ENCODE data around the gene CYSRT1.
"Not testable (repeated sequence)": the region's sequence is repeated elsewhere in the genome, so short reads cannot be mapped to it uniquely, and the experiment has no call there.

CYSRT1 gene

DNA sequence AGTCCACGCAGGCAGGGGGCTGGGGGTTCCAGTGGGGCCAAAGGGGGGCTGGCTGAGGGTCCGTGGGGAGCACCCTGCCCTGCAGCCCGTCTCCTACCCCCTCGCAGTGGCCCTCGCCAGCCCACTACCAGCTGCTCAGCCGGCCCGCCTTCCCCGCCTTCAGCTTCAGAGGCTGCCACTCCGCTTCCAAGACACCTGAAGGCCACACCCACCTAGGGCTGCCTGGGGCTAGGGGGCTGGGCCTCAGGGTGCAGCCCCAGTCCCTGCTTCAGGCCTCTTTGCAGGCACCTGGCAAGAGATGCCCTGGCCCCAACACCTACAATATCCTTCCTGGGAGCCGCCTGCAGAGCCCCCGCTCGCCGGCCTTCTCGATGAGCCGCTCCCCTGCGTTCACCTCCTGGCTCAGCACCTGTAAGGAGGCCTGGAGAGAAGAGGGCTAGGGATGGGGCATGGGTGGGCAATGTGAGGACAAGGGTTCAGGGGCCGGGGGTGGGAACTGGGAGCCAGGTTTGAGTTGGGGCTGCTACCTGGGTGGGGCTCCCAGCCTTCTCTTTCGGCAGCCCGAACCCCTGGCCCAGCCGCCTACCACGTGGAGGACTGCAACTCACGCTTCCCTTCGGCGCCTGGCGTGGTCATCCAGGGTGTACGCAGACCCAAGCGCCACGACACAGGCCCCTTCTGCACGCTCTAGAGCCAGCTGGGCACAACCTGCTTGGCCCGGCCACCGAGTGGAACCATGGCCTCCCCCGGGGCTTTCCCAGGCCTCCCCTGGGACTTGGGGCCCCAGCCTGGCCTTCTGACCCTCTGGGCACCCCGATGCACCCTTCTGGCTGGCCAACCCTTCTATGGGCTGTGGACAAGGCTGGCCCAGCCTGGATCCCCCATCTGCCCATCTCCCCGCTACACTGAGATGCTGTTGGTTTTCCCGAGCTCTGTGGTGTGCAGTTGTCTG lies 27.9 kb downstream of the CYSRT1 start:
- no peak for DNase-seq (ENCODE audit: low spot score)

DNA sequence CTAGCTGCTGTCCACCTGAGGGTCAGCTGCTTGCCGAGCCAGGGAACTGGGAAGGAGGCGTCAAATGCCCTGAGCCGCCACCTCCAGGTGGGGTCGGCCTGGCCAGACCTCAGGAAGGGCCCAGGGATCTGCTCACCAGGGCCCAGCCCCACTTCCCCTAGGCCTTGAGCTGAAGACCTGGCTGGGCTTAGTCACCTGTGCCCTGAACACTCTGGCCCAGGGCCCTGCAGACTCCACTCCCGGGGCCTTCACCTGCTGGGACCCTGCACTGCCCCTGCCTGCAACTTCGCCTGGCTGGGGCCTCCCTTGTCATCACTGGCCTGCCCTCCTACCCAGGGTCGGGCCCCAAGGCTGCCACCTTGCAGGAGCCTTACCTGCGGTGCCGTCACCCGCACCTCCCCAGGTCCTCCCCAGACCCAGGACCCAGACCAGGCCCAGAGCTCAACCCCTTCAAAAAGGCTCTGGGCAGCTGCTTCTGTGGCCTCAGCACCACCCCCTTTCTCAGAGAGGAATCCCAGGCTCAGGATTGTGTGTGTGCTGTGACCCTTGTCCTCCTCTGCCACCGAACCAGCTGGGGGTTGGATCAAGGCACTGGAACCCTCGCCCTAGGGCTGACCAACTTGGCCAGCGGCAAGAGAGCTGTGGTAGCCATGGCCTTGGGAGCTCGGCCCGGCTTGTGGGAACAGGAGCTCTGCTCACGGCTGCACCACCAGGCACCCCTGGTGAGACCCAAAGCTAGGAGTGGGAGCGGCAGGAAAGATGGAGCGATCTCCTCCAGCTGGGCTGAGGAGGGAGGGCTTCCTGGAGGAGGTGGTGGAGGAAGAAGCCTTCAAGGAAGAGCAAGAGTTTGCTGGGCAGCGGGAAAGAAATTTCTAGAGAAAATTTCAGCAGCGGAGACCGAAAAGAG lies 29.0 kb downstream of the CYSRT1 start:
- DNase-seq (ENCODE audit: low spot score) = no peak

DNA sequence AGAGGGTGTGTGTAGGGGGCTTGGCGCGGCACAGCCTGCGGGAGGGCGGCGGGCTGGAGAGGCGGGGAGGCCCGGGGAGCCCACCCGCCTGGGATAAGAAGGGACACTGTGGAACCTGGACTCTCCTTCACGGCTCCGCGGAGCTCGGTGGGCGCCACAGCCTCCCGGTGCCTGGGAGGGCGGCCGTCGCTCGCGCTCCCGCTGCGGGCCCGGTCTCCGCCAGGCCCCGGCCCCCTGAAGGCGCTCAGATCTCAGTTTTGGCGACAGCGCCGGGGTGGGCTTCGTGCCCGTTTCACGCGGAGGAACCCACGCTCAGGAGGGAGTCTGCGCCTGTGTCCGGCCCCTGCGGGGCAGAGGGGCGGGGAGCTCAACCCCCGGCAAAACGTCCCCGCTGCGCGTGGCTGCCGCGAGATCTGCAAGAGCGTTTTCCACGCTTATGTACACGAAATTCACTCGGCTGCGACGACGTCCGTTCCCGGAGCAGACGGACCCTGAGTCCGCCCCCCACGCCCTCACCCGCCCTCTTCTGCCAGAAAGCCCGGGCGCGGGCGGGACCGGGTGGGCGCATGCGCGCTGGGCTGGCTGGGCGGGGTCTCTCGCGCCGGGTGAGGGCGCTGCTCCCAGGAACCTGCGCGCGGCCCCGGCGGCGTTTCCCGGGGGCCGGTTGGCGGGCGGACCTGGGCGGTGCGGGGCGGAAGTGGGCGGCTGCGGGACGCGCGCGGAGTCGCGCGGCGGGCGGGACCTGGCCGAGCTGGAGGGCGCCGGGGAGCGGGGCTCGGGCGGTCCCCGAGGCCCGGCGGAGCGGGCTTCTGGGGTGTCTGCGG lies 29.9 kb downstream of the CYSRT1 start, which contains the start of gene NELFB:
TSS of gene NELFB (plus strand) at position 704 of the 824 bp plus-strand sequence.
- DNase-seq (ENCODE audit: low spot score) = peak; percentile 91

DNA sequence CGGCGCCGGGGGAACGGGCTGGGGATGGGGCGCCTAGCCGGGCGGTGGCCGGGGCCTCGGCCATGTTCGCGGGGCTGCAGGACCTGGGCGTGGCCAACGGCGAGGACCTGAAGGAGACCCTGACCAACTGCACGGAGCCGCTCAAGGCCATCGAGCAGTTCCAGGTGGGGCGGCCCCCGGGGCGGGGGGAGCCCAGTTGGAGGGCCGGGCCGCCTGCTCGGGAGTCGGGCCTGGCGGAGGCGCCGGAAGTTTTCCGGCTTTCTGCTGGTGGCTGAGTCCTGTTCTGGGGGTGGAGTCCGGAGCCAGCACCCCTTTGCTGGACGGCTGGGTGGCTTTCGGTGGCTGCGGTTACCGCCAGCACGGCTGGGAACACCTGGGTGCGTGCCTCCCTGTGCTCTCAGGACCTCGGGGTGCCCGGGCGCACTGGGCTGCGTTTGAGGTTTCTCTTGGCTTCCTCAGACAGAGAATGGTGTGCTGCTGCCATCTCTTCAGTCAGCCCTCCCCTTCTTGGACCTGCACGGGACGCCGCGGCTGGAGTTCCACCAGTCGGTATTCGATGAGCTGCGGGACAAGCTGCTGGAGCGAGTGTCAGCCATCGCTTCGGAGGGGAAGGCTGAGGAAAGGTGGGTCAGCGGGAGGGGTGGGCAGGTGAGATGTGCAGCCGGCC lies 30.6 kb downstream of the CYSRT1 start:
- no peak for DNase-seq (ENCODE audit: low spot score)

DNA sequence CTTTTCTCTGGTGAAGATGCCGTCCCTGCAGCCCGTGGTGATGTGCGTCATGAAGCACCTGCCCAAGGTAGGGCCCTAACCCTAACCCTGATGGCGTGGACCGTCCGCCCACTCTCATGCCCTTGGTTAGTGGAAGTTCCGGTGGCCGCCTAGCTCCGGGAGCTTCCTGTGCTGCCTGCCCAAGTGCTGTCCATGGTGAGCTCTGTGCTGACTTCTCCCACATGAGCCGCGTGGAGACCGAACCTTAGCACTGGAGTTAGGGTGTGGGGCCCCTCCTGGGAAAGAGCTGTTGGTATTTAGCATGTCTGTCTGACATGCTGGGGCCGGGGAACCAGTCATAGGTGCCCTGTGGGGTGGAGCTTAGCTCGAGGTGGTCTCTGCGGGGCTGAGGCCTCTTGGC lies 31.4 kb downstream of the CYSRT1 start:
- no peak for DNase-seq (ENCODE audit: low spot score)

DNA sequence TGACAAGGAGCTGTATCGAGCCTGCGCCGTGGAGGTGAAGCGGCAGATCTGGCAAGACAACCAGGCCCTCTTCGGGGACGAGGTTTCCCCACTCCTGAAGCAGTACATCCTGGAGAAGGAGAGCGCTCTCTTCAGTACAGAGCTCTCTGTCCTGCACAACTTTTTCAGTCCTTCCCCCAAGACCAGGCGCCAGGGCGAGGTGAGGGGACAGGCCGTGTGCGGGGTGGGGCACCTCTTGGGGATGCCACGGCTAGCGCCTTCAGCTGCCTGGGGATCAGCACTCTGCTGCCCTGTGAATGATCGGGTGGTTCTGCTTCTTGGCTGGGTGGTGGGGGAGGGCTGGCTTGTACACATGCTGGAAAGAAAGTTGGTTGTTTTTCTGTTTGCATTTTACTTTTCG lies 31.9 kb downstream of the CYSRT1 start:
- no peak for DNase-seq (ENCODE audit: low spot score)

- DNase-seq (ENCODE audit: low spot score) = not testable (repeated sequence)
Observed at GRCh38 chr9:137262173-137262908, 37.4 kb downstream of the CYSRT1 start.

DNA sequence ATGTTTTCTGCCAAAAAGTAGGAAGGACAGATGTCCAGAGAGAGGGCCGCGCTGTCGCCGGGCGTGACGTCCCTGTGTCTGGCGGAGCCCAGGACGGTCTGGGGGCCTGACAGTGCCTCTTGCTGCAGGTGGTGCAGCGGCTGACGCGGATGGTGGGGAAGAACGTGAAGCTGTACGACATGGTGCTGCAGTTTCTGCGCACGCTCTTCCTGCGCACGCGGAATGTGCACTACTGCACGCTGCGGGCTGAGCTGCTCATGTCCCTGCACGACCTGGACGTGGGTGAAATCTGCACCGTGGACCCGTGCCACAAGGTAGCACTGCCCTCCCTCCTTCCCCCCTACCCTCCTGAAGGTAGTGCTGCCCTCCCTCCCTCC lies 37.9 kb downstream of the CYSRT1 start:
- no peak for DNase-seq (ENCODE audit: low spot score)

DNA sequence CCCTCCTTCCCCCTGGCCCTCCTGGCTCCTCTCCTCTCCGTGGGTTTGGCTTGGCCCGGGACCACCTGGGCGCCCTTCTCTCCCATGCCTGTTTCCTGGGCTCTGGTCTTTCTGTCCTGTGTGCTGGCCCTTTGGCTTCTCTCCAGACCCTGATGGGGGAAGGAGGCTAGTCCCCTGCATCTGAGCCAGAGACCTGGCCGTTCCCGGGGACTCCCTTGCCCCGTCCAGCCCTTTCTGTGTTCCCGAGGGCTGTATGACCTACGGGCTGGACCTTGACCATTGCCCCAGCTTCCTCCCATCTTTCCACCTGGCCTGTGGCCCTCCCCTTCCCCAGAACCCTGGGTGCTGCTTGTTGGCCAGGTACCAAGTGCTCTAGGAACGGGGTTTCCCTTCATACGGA lies 38.5 kb downstream of the CYSRT1 start:
- DNase-seq (ENCODE audit: low spot score) = no peak

DNA sequence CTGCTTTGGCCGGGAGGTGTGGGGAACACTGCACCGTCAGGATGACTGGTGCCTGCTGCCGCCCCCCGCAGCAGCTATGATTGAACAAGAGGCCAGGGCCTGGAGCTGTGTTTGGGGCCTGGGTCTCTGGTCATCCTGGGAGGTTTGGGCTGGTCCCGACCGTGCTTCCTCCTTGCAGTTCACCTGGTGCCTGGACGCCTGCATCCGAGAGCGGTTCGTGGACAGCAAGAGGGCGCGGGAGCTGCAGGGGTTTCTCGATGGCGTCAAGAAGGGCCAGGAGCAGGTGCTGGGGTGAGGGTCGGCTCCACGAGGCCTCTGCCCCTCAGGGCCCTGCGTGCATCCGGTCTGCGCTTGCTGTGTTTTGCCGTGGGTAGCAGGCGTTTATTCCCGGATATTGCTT lies 39.1 kb downstream of the CYSRT1 start:
- no peak for DNase-seq (ENCODE audit: low spot score)

DNA sequence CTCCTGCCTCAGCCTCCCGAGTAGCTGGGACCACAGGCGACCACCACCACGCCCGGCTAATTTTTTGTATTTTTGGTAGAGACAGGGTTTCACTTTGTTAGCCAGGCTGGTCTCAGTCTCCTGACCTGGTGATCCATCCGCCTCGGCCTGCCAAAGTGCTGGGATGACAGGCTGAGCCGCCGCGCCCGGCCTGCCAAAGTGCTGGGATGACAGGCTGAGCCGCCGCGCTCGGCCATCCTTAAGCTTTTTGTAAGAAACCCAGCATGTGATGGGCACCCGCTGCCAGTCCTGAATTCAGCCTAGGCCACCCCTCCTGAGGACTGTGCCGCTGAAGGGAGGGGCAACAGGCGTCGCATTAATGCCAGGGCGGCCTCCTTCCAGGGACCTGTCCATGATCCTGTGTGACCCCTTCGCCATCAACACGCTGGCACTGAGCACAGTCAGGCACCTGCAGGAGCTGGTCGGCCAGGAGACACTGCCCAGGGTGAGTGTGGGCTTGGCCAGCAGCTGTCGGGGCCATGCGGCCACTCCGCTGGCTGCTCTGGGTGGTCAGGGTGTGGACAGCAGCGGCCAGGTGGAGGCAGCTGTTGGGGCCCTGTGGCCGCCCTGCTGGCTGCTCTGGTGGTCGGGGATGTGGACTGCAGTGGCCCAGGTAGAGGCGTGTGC lies 40.7 kb downstream of the CYSRT1 start:
- no peak for DNase-seq (ENCODE audit: low spot score)

DNA sequence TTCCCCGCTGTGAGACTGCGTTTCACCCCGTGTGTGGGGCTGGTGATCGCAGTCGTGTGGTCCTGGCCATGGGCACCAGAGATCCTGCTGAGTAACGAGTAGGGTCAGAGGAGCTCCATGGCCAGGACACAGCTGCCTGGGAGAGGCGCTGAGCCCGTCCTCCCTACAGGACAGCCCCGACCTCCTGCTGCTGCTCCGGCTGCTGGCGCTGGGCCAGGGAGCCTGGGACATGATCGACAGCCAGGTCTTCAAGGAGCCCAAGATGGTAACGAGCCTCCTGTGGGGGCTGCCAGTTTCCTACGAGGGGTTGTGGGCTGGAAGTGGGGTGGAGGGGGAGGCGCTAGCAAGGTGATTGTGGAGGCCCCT lies 41.2 kb downstream of the CYSRT1 start:
- no peak for DNase-seq (ENCODE audit: low spot score)

DNA sequence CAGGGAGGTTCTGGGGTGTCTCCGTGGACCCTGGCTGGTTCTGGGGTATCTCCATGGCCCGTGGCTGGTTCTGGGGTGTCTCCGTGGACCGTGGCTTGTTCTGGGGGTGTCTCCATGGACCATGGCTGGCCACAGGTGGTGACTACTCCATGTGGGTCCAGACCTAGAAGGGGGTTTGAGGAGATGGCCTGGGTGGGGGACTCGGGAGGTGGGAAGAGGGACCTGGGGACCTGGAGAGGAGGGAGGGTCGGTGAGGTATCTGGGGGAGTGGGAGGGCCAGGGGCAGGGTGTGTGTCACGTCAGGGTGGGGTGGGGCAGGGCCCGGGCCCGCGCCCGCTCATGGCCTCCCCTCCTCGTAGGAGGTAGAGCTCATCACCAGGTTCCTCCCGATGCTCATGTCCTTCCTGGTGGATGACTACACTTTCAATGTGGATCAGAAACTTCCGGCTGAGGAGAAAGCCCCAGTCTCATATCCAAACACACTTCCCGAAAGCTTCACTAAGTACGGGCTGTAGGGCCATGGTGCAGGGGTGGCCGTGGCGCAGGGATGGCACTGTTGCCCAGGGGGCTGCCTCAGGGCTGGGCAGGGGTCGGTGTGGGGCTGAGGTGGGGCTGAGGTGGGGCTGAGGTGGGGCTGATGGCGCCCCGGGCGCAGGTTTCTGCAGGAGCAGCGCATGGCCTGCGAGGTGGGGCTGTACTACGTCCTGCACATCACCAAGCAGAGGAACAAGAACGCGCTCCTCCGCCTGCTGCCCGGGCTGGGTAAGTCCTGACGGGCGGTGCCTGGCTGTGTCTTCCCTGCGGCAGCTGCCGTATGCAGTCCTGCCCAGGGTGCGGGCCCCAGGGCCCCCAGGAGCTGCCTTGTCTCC lies 41.8 kb downstream of the CYSRT1 start:
- no peak for DNase-seq (ENCODE audit: low spot score)

- DNase-seq (ENCODE audit: low spot score) = no peak
Observed at GRCh38 chr9:137267933-137268355, 43.0 kb downstream of the CYSRT1 start.

DNA sequence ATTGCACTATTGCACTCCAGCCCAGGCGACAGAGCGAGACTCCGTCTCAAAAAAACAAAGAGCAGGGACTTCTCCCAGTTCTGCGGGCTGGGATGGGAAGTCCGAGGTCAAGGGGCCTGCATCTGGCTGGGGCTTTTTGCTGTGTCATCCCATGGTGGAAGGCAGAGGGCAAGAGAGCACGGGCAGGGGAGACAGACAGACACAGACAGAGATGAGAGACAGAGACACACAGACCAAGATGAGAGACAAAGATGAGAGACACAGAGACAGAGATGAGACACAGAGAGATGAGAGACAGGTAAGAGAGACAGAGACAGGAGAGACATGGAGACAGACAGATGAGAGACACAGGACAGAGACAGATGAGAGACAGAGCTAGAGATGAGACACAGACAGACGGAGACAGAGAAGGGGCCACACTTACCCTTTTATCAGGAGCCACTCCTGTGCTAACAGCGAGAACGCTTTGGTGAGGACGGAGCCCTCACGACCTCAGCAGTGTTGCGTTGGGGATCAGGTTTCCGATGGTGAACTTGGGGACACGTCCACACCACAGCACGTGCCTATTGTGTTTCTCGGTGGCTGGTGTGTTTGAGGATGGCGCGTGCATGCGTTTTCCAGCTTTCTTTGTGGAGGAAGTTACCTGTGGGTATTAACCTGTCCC lies 43.7 kb downstream of the CYSRT1 start:
- no peak for DNase-seq (ENCODE audit: low spot score)

- no peak for DNase-seq (ENCODE audit: low spot score)
Observed at GRCh38 chr9:137269231-137269772, 44.3 kb downstream of the CYSRT1 start.

GRCh38 chr9:137270929-137271695 lies 46.1 kb downstream of the CYSRT1 start:
- DNase-seq (ENCODE audit: low spot score) = no peak

DNA sequence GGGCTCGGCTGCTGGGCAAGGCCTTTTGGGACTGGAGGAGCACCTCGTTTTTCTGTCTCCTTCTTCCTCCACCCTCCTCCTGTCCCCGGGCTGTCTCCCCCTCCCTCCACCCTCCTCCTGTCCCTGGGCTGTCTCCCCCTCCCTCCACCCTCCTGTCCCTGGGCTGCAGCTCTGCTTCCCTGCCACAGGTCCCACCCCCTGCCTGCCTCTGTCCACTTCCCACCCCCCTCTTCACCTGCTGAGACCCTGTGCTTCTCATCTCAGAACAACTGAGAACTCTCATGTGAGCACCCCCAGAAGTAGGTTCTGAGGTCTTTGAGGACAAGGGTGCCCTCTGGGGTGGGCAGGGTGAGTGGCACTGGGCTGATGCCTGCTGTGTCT lies 46.7 kb downstream of the CYSRT1 start:
- no peak for DNase-seq (ENCODE audit: low spot score)

All from putamen (tissue), 1 donor.